H9 (cell line): ENCODE results near the gene RSPO3. TPM values are rescaled to one million over a fixed set of nuclear protein-coding genes. Genes with fewer than 3 reads are reported as not detected.
A peak's percentile ranks its signal among the peaks of the same experiment; 100 is the strongest.

Experiments
- DNase-seq: peaks from one replicate; pipeline ENCODE4 v3.0.0-alpha.2; 2017
- H2AFZ ChIP-seq: one replicate; pipeline ENCODE4 v1.6.1; 2013; ENCODE audit warnings: mild to moderate bottlenecking, low read length, control low read depth, moderate library complexity
- H2AK5ac ChIP-seq: 2 replicates; pipeline ENCODE4 v1.6.1; 2013; ENCODE audit warnings: low read length, control low read depth, mixed read lengths; ENCODE audit not compliant: insufficient read length
- H2BK120ac ChIP-seq: one replicate; pipeline ENCODE4 v1.6.1; 2013; ENCODE audit warnings: low read depth, mild to moderate bottlenecking, low read length, control low read depth, inconsistent platforms; ENCODE audit not compliant: poor library complexity, severe bottlenecking
- H2BK12ac ChIP-seq: 2 replicates; pipeline ENCODE4 v1.6.1; 2013; ENCODE audit warnings: low read length, control low read depth, mixed read lengths, low read depth; ENCODE audit not compliant: insufficient read length
- H2BK15ac ChIP-seq: 2 replicates; pipeline ENCODE4 v1.6.1; 2013; ENCODE audit warnings: low read depth, low read length, control low read depth
- H2BK20ac ChIP-seq: one replicate; pipeline ENCODE4 v1.6.1; 2013; ENCODE audit warnings: low read depth, mild to moderate bottlenecking, low read length, control low read depth, inconsistent platforms; ENCODE audit not compliant: poor library complexity, severe bottlenecking
- H2BK5ac ChIP-seq: 2 replicates; pipeline ENCODE4 v1.6.1; 2013; ENCODE audit warnings: low read length, control low read depth, mixed read lengths; ENCODE audit not compliant: insufficient read length
- H3K14ac ChIP-seq: 2 replicates; pipeline ENCODE4 v1.6.1; 2013; ENCODE audit warnings: low read length, control low read depth; ENCODE audit not compliant: insufficient read depth
- H3K18ac ChIP-seq: 2 replicates; pipeline ENCODE4 v1.6.1; 2013; ENCODE audit warnings: low read depth, mild to moderate bottlenecking, mixed read lengths, low read length, control low read depth; ENCODE audit not compliant: insufficient read length
- H3K23ac ChIP-seq: 2 replicates; pipeline ENCODE4 v1.6.1; 2013; ENCODE audit warnings: low read length, control low read depth, mixed read lengths, low read depth; ENCODE audit not compliant: insufficient read length
- H3K23me2 ChIP-seq: 2 replicates; pipeline ENCODE4 v1.6.1; 2013; ENCODE audit warnings: low read depth, mild to moderate bottlenecking, mixed read lengths, low read length, control low read depth; ENCODE audit not compliant: insufficient read length, poor library complexity, severe bottlenecking
- H3K27ac ChIP-seq: 2 replicates; pipeline ENCODE4 v1.5.1; 2013; ENCODE audit warnings: low read length, control low read depth, mixed read lengths, low read depth; ENCODE audit not compliant: insufficient read length
- H3K27me3 ChIP-seq: 2 replicates; pipeline ENCODE4 v1.6.1; 2013; ENCODE audit warnings: low read length, control low read depth, inconsistent platforms; ENCODE audit not compliant: insufficient read depth
- H3K4ac ChIP-seq: 2 replicates; pipeline ENCODE4 v1.6.1; 2013; ENCODE audit warnings: low read depth, mild to moderate bottlenecking, control low read depth, inconsistent platforms, low read length, moderate library complexity
- H3K4me1 ChIP-seq: 2 replicates; pipeline ENCODE4 v1.6.1; 2013; ENCODE audit warnings: low read length, control low read depth, inconsistent platforms; ENCODE audit not compliant: insufficient read depth
- H3K4me2 ChIP-seq: 2 replicates; pipeline ENCODE4 v1.6.1; 2013; ENCODE audit warnings: low read length, control low read depth, mixed read lengths; ENCODE audit not compliant: insufficient read length, insufficient read depth
- H3K56ac ChIP-seq: 2 replicates; pipeline ENCODE4 v1.6.1; 2013; ENCODE audit warnings: low read depth, mild to moderate bottlenecking, mixed read lengths, low read length, control low read depth; ENCODE audit not compliant: insufficient read length
- H3K79me1 ChIP-seq: 2 replicates; pipeline ENCODE4 v1.6.1; 2013; ENCODE audit warnings: low read depth, mild to moderate bottlenecking, moderate library complexity, low read length, control low read depth, inconsistent platforms; ENCODE audit not compliant: insufficient read depth, poor library complexity, severe bottlenecking
- H3K79me2 ChIP-seq: 2 replicates; pipeline ENCODE4 v1.6.1; 2013; ENCODE audit warnings: low read length, control low read depth, inconsistent platforms; ENCODE audit not compliant: insufficient read depth
- H3K9ac ChIP-seq: 2 replicates; pipeline ENCODE4 v1.6.1; 2013; ENCODE audit warnings: low read length, control low read depth, mixed read lengths; ENCODE audit not compliant: insufficient read length; ENCODE audit errors: extremely low read depth
- H3K9me3 ChIP-seq: one replicate; pipeline ENCODE4 v1.6.1; 2013; ENCODE audit warnings: low read depth, low read length, inconsistent platforms; ENCODE audit not compliant: control insufficient read depth
- H3T11ph ChIP-seq: one replicate; pipeline ENCODE4 v1.6.1; 2013; ENCODE audit warnings: mild to moderate bottlenecking, low read length, control low read depth, inconsistent platforms
- H4K20me1 ChIP-seq: one replicate; pipeline ENCODE4 v1.6.1; 2013; ENCODE audit not compliant: control insufficient read depth, insufficient read length, insufficient read depth
- H4K5ac ChIP-seq: 2 replicates; pipeline ENCODE4 v1.6.1; 2013; ENCODE audit warnings: low read depth, mild to moderate bottlenecking, mixed read lengths, low read length, control low read depth; ENCODE audit not compliant: insufficient read length
- H4K8ac ChIP-seq: replicated peaks from 2 replicates; pipeline ENCODE4 v1.6.1; 2013; ENCODE audit warnings: low read length, control low read depth, mixed read lengths, low read depth; ENCODE audit not compliant: insufficient read length
- H4K91ac ChIP-seq: 2 replicates; pipeline ENCODE4 v1.6.1; 2013; ENCODE audit warnings: low read depth, mild to moderate bottlenecking, moderate library complexity, mixed read lengths, low read length, control low read depth; ENCODE audit not compliant: insufficient read length
- H3K27ac Mint-ChIP-seq, 3 experiments: 2 replicates in 2 of 3; 3 replicates in 1 of 3; pipeline ENCODE4 v1.8.0; 2020 to 2021; ENCODE audit warnings: mixed read lengths in 3 of 3, mild to moderate bottlenecking in 1 of 3, moderate library complexity in 1 of 3
- H3K27me3 Mint-ChIP-seq: 2 replicates; pipeline ENCODE4 v1.8.0; 2021; ENCODE audit warnings: low read depth, mild to moderate bottlenecking, moderate library complexity, mixed read lengths
- H3K36me3 Mint-ChIP-seq, 3 experiments: 2 replicates in 2 of 3; 3 replicates in 1 of 3; pipeline ENCODE4 v1.8.0; 2020 to 2021; ENCODE audit warnings: low read depth in 3 of 3, mixed read lengths in 3 of 3; ENCODE audit not compliant: insufficient read depth in 1 of 3
- H3K4me1 Mint-ChIP-seq, 2 experiments: 2 replicates each; pipeline ENCODE4 v1.8.0; 2020; ENCODE audit warnings: mixed read lengths in 2 of 2
- H3K4me3 Mint-ChIP-seq, 2 experiments: 2 replicates in 1 of 2; 3 replicates in 1 of 2; pipeline ENCODE4 v1.8.0; 2020 to 2021; ENCODE audit warnings: mild to moderate bottlenecking in 2 of 2, mixed read lengths in 2 of 2, moderate library complexity in 1 of 2
- H3K9me3 Mint-ChIP-seq, 2 experiments: 2 replicates in 1 of 2; 3 replicates in 1 of 2; pipeline ENCODE4 v1.8.0; 2020; ENCODE audit warnings: mild to moderate bottlenecking in 2 of 2, mixed read lengths in 2 of 2, moderate library complexity in 1 of 2
- WGBS: extraction: QIAGEN DNeasy Blood & Tissue Kit; methylation state at CpG from one replicate; pipeline ENCODE4 v1.1.7; 2013; ENCODE audit warnings: missing lambda C conversion rate, low lambda C conversion rate, mixed read lengths; ENCODE audit not compliant: insufficient read length; ENCODE audit errors: extremely low coverage; 5-methylcytosine and 5-hydroxymethylcytosine counted together
- total RNA-seq: library from RNA; stranded (reverse); gene quantifications from 2 replicates; pipeline ENCODE4 v1.2.1, GENCODE V29; 2021
- TF ChIP-seq, protein P1 (sequence below): fragments of 200-600 bp; sonication (generic); conservative IDR thresholded peaks from 3 replicates; pipeline ENCODE4 v1.8.0; 2021; ENCODE audit warnings: antibody characterized with exemption, mild to moderate bottlenecking

RSPO3 gene
- total RNA-seq, 1 experiment from 2014 or later, result not detected

DNA sequence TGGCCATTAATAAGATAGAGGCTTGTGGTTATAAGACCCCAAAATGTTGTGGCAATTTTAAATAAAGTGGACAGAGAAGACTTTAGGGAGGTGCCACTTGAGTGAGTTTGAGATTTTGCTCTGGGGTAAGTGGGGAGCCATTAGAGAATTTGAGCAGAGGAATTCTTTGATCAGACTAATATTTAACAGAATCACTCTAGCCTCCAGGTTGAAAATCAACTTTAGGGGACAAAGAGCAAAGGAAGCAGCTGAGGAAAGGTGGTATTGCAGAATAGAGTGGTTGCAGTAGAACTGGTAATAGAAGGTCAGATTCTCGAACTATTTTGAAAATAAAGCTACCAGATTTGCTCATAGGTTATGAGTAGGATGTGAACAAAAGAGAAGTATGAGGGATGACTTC lies 97.5 kb downstream of the RSPO3 start:
- no CpG with 5 or more reads among the region's 1 CpG for WGBS
- no peak overlapping the region for H3K4me3 Mint-ChIP-seq
- no peak overlapping the region for H2BK12ac ChIP-seq
- H3K23ac ChIP-seq, result no peak overlapping the region
- H3K27me3 Mint-ChIP-seq, result no peaks in the 10 kb centered on the region
- no peaks in the 10 kb centered on the region for H3K79me2 ChIP-seq
- H3K4me2 ChIP-seq, result no peak overlapping the region
- no peaks in the 10 kb centered on the region for H3K4me1 ChIP-seq
- H3K27ac ChIP-seq, result no peak overlapping the region
- no peak overlapping the region for H3K9ac ChIP-seq
- no peak overlapping the region for H3K18ac ChIP-seq
- no peak overlapping the region for H2BK5ac ChIP-seq
- H3K27ac Mint-ChIP-seq, result peak overlapping the region in 1 of 3 experiments; percentile 61; a peak in 2 of 7 replicates
- H3K56ac ChIP-seq, result no peak overlapping the region
- no peaks in the 10 kb centered on the region for H3K23me2 ChIP-seq
- H2BK20ac ChIP-seq, result no peak overlapping the region
- H3K36me3 Mint-ChIP-seq, result peaks cover 0 to 4% (median 0%) of the 10 kb centered on the region in 3 experiments; a peak in 1 of 7 replicates
- no peak overlapping the region for H4K8ac ChIP-seq
- no peaks in the 10 kb centered on the region for H3K4me1 Mint-ChIP-seq
- H2BK120ac ChIP-seq, result no peak overlapping the region
- H3K4ac ChIP-seq, result no peak overlapping the region
- DNase-seq, result no peak
- H3T11ph ChIP-seq, result no peak overlapping the region
- H4K5ac ChIP-seq, result no peak overlapping the region
- no peaks in the 10 kb centered on the region for H3K79me1 ChIP-seq
- H2AFZ ChIP-seq, result no peak overlapping the region
- no peaks in the 10 kb centered on the region for H3K9me3 ChIP-seq
- peaks cover 0 to 3% of the 10 kb centered on the region in 2 experiments; a peak in 2 of 5 replicates for H3K9me3 Mint-ChIP-seq
- H3K14ac ChIP-seq, result no peak overlapping the region
- no peak overlapping the region for H2BK15ac ChIP-seq
- no peak overlapping the region for H2AK5ac ChIP-seq
- H4K20me1 ChIP-seq, result no peaks in the 10 kb centered on the region
- no peaks in the 10 kb centered on the region for H3K27me3 ChIP-seq
- H4K91ac ChIP-seq, result no peak overlapping the region
- TF ChIP-seq, protein P1, sequence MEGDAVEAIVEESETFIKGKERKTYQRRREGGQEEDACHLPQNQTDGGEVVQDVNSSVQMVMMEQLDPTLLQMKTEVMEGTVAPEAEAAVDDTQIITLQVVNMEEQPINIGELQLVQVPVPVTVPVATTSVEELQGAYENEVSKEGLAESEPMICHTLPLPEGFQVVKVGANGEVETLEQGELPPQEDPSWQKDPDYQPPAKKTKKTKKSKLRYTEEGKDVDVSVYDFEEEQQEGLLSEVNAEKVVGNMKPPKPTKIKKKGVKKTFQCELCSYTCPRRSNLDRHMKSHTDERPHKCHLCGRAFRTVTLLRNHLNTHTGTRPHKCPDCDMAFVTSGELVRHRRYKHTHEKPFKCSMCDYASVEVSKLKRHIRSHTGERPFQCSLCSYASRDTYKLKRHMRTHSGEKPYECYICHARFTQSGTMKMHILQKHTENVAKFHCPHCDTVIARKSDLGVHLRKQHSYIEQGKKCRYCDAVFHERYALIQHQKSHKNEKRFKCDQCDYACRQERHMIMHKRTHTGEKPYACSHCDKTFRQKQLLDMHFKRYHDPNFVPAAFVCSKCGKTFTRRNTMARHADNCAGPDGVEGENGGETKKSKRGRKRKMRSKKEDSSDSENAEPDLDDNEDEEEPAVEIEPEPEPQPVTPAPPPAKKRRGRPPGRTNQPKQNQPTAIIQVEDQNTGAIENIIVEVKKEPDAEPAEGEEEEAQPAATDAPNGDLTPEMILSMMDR, result no peak
